NB4 (cell line): Measurements from ENCODE around the gene PSMC4.
"Not testable (repeated sequence)": the region's sequence is repeated elsewhere in the genome, so short reads cannot be mapped to it uniquely, and the experiment has no call there.

Source experiments
- DNase-seq: peaks from one replicate; pipeline ENCODE4 v3.0.0; 2010; ENCODE audit warnings: low read depth
- H3K4me3 ChIP-seq: one replicate; pipeline ENCODE4 v1.5.1; 2011; ENCODE audit warnings: mild to moderate bottlenecking, low read depth, low read length, moderate library complexity
- CTCF ChIP-seq: IDR thresholded peaks from one replicate; pipeline ENCODE4 v1.5.1; 2012; ENCODE audit warnings: low read depth, low read length
- MAX ChIP-seq: IDR thresholded peaks from 2 replicates; pipeline ENCODE4 v1.6.1; 2011; ENCODE audit warnings: low read depth, low read length
- MYC ChIP-seq: IDR thresholded peaks from 2 replicates; pipeline ENCODE4 v1.6.1; 2011; ENCODE audit warnings: low read depth, low read length
- POLR2A ChIP-seq: IDR thresholded peaks from 2 replicates; pipeline ENCODE4 v1.6.1; 2011; ENCODE audit warnings: mild to moderate bottlenecking; ENCODE audit not compliant: insufficient read length; ENCODE audit errors: extremely low read depth

PSMC4 gene

DNA sequence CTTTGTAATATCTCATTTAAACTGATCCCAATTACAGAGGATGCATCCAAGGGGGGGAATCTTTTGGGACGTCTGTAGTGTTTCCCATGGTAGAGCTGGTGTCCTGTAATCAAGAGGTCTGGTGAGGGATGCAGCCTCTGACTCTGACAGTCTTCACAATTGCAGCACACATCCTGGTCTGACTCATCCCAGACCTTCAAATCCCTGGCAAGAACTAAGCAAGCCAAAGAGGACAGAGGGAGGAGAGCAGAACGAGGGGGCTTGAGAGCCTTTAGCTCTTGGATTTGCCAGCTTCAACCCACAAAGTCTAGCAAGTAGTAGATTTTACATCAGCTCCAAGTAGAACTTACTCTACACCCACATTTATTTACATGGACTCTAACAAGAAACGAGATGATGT is 19.3 kb upstream of the PSMC4 start:
- no peak overlapping the region for H3K4me3 ChIP-seq
- TF ChIP-seq POLR2A (no peak), MAX (no peak), MYC (no peak), CTCF (no peak)
- peak; percentile 59 for DNase-seq

- no peak overlapping the region for H3K4me3 ChIP-seq
Measured at GRCh38 chr19:39953915-39954314, 17.1 kb upstream of the PSMC4 start.

DNA sequence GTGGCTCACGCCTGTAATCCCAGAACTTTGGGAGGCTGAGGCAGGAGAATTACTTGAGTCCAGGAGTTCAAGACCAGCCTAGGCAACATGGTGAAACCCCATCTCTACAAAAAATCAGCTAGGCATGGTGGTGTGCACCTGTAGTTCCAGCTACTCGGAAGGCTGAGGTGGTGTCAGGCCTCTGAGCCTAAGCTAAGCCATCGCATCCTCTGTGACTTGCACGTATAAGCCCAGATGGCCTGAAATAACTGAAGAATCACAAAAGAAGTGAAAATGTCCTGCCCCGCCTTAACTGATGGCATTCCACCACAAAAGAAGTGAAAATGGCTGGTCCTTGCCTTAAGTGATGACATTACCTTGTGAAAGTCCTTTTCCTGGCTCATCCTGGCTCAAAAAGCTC is 13.1 kb upstream of the PSMC4 start:
- DNase-seq, H3K4me3 ChIP-seq: not testable (repeated sequence)

More at GRCh38 chr19:39953915-39954314, 17.1 kb upstream of the PSMC4 start:
- TF ChIP-seq MYC = no peak
- no peak for TF ChIP-seq CTCF
- TF ChIP-seq POLR2A = no peak
- no peak for TF ChIP-seq MAX
- peak; percentile 48 for DNase-seq

GRCh38 chr19:39958942-39959341 is 12.0 kb upstream of the PSMC4 start:
- DNase-seq, H3K4me3 ChIP-seq: not testable (repeated sequence)

- H3K4me3 ChIP-seq = not testable (repeated sequence)
Measured at GRCh38 chr19:39959407-39959806, 11.6 kb upstream of the PSMC4 start.

DNA sequence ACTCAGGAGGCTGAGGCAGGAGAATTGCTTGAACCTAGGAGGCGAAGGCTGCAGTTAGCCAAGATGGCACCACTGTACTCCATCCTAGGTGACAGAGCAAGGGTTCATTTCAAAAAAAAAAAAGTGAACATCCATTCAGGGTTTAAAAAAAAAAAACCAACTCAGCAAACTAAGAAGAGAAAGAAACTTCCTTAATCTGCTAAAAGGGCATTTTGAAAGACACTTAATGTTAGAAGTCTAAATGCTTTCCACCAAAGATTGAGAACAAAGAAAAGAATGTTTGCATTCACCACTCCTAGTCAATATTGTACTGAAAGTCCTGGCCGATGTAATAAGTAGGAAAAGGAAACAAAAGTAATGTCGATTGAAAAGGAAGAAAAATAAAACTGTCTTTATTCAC is 7.1 kb upstream of the PSMC4 start:
- DNase-seq = no peak
- no peak overlapping the region for H3K4me3 ChIP-seq
- TF ChIP-seq MAX = no peak
- TF ChIP-seq CTCF = no peak
- no peak for TF ChIP-seq MYC
- no peak for TF ChIP-seq POLR2A

More at GRCh38 chr19:39959407-39959806, 11.6 kb upstream of the PSMC4 start:
- not testable (repeated sequence) for DNase-seq

DNA sequence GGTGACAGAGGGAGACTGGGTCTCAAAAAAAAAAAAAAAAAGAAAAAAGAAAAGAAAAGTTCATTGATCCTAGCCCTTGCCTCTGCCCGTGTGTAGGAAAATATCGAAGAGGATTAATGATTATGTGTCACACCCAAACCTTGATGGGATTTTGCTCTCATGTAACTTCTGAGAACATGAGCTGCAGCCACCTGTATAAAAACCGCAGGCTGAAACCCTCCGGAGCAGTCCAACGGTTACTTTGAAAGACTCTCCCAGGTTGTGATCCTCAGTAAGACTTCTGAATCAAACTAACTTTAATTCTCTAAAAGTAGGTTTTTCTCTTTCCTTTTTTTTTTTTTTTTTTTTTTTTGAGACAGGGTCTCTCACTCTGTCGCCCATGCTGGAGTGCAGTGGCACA is 4.3 kb upstream of the PSMC4 start:
- TF ChIP-seq MYC = no peak
- no peak for TF ChIP-seq CTCF
- no peak overlapping the region for H3K4me3 ChIP-seq
- no peak for DNase-seq

DNA sequence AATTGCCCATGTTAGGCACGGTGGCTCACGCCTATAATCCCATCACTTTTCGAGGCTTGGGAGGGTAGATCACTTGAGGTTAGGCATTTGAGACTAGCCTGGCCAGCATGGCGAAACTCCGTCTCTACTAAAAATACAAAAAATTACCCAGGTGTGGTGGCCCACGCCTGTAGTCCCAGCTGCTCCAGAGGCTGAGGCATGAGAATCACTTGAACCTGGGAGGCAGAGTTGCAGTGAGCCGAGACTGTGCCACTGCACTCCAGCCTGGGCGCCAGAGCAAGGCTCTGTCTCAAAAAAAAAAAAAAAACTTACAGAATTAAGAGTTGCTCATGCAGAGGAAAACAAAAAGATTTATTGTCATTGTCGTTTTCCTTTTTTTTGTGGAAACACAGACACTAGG is 3.4 kb upstream of the PSMC4 start:
- no peak for TF ChIP-seq POLR2A
- TF ChIP-seq MAX = no peak
- no peak for TF ChIP-seq CTCF
- TF ChIP-seq MYC = no peak
- H3K4me3 ChIP-seq = no peak overlapping the region
- no peak for DNase-seq
